Spinal cord (tissue), 10 donors: Measurements from ENCODE around the gene SMARCB1. TPM values are rescaled to one million over a fixed set of nuclear protein-coding genes. Genes with fewer than 3 reads are reported as not detected.

Source experiments
- DNase-seq, 6 donors: peaks; one replicate each; pipeline versions ENCODE4 v3.0.0 to v3.0.0-alpha.2; 2013 to 2015; ENCODE audit warnings: low spot score in 6 of 6, low read depth in 4 of 6
- H3K27ac ChIP-seq: one replicate; pipeline ENCODE4 v1.5.1; 2013; ENCODE audit warnings: low read depth, low read length, control low read depth
- H3K27me3 ChIP-seq: one replicate; pipeline ENCODE4 v1.6.1; 2013; ENCODE audit warnings: low read length; ENCODE audit not compliant: control insufficient read depth, insufficient read depth
- H3K36me3 ChIP-seq: one replicate; pipeline ENCODE4 v1.6.1; 2013; ENCODE audit warnings: low read length; ENCODE audit not compliant: control insufficient read depth, insufficient read depth
- H3K4me1 ChIP-seq: one replicate; pipeline ENCODE4 v1.6.1; 2013; ENCODE audit warnings: low read length; ENCODE audit not compliant: control insufficient read depth, insufficient read depth
- H3K4me3 ChIP-seq: one replicate; pipeline ENCODE4 v1.5.1; 2013; ENCODE audit warnings: low read depth, low read length, control low read depth
- H3K9me3 ChIP-seq: one replicate; pipeline ENCODE4 v1.6.1; 2013; ENCODE audit warnings: low read length; ENCODE audit not compliant: control insufficient read depth, insufficient read depth
- WGBS: methylation state at CpG from one replicate; pipeline ENCODE4 v1.1.5; 2013; ENCODE audit warnings: missing lambda C conversion rate; ENCODE audit not compliant: insufficient coverage; 5-methylcytosine and 5-hydroxymethylcytosine counted together
- long read RNA-seq, 4 donors: transcript quantifications; one replicate each; lab custom pipeline, GENCODE V29; 2026
- polyA plus RNA-seq, 2 donors: library from polyadenylated mRNA; unstranded; fragments of 120-200 nt; gene quantifications; one replicate each; pipeline ENCODE4 v1.2.1, GENCODE V29; 2013; ENCODE audit not compliant: insufficient read length in 2 of 2
- total RNA-seq, 2 donors: library from RNA; depleted of rRNA in 1 of 2; stranded (reverse); fragments of 120-200 nt in 1 of 2; fragments of >200 nt in 1 of 2; gene quantifications; one replicate each; pipeline versions ENCODE4 v1.2.3 to v1.2.4, GENCODE V29; 2013 to 2014
- donor health status: healthy.

Gene SMARCB1
- 10 to 100 TPM; 29.5 to 81.3 TPM for total RNA-seq
- 100 to 1,000 TPM; 183 to 186 TPM for polyA plus RNA-seq
- long read RNA-seq, donor 1, full-length matches to known transcripts = 85 of 110 reads
- long read RNA-seq, donor 1, partial matches to known transcripts = 25 of 110 reads
- long read RNA-seq, donor 1, other reads (novel, unspliced or antisense) = 0 of 110 reads
- long read RNA-seq, donor 2, full-length matches to known transcripts = 56 of 61 reads
- long read RNA-seq, donor 2, partial matches to known transcripts = 5 of 61 reads
- long read RNA-seq, donor 2, other reads (novel, unspliced or antisense) = 0 of 61 reads
- long read RNA-seq, donor 3, full-length matches to known transcripts = 57 of 69 reads
- long read RNA-seq, donor 3, partial matches to known transcripts = 12 of 69 reads
- long read RNA-seq, donor 3, other reads (novel, unspliced or antisense) = 0 of 69 reads
- long read RNA-seq, donor 4, full-length matches to known transcripts = 88 of 119 reads
- long read RNA-seq, donor 4, partial matches to known transcripts = 31 of 119 reads
- long read RNA-seq, donor 4, other reads (novel, unspliced or antisense) = 0 of 119 reads

DNA sequence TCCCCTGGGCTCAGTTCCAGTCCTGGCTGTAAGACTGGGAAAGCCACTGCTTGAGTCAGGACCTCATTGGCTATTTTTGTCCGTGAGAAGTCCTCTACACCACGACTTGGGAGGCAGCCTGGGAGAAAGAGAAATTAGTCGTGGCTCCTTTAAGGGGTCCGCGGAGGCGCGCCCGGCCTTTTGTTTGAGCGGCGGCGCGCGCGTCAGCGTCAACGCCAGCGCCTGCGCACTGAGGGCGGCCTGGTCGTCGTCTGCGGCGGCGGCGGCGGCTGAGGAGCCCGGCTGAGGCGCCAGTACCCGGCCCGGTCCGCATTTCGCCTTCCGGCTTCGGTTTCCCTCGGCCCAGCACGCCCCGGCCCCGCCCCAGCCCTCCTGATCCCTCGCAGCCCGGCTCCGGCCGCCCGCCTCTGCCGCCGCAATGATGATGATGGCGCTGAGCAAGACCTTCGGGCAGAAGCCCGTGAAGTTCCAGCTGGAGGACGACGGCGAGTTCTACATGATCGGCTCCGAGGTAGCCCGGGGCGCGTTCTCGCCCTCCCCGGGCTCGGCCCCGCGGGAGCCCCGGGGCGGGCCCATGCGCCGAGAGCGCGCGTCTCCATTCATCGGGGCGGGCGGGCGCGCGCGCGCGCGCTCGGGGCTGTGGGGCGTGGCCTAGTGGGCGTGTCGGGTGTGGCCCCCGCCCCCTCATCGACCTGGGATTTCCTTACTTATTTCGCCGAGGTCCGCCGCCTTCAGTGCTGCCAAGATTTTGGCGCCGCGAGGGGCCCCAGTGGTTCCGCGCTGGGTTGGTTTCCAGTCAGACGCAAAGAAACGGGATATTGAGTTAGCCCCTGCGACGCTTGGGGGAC lies at the start of gene SMARCB1:
TSS of gene SMARCB1 (plus strand) at position 215 of the 848 bp plus-strand sequence. CDS start at position 419, 204 bp downstream.
- no peaks in the 10 kb centered on the region for H3K9me3 ChIP-seq
- H3K27me3 ChIP-seq = no peaks in the 10 kb centered on the region
- H3K27ac ChIP-seq = peak within 1 kb of the TSS; percentile 93
- peak; percentile 72 to 97 (median 83) for DNase-seq
- peaks cover 44% of the 10 kb centered on the region for H3K4me1 ChIP-seq
- under 1% methylated on average over 97 of the region's 97 CpGs for WGBS
- H3K4me3 ChIP-seq = peak within 1 kb of the TSS; percentile 80
- H3K36me3 ChIP-seq = peaks cover 24% of the 10 kb centered on the region

- Histone ChIP-seq H3K9me3 (no peaks in the 10 kb centered on the region), H3K4me3 (no peak overlapping the region), H3K27me3 (no peaks in the 10 kb centered on the region), H3K4me1 (peaks cover 5% of the 10 kb centered on the region), H3K27ac (no peak overlapping the region), H3K36me3 (peaks cover 18% of the 10 kb centered on the region)
- no peak for DNase-seq
These were observed 49.1 kb upstream of the SMARCB1 start for GRCh38 chr22:23737696-23738095.

DNA sequence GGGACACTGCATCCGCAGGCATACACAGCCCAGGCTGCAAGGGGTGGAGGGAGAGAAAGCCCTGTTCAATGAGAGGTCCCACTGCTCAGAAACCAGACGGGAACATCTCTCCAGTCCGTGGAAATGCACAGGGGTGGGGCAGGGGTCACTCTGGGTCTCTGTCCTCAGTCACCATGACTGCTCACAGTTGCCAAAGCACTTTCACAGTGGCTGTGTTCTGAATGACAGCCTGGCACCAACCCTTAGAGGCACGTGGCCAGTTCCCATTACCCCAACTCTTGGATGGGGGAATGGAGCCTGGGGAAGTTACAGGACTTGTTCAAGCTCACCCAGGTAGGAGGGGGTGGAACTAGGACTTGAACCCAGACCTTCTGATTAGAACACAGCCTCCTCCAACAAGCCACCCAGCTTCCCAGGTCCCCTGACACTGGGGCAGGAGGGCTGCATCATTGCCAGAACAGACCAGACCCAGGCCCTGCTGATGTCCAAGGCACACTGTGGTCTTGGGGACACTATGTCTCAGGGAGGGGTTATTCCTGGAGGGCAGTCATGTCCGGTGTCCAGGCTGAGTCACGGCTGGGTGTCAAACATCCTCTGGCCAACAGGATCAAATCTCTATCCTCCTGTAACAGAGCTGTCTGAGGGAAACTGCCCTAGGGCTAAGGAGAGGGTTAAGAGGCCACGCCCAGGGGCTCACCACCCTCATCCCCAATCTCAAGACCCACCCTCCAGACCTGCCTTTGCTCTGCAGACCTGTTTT lies 44.1 kb upstream of the SMARCB1 start:
- H3K4me1 ChIP-seq = peaks cover 7% of the 10 kb centered on the region
- no peaks in the 10 kb centered on the region for H3K9me3 ChIP-seq
- no peaks in the 10 kb centered on the region for H3K27me3 ChIP-seq
- no peak overlapping the region for H3K4me3 ChIP-seq
- DNase-seq = no peak
- peak overlapping the region; percentile 35 for H3K27ac ChIP-seq
- peaks cover 40% of the 10 kb centered on the region for H3K36me3 ChIP-seq
- WGBS = 67% methylated on average over 4 of the region's 7 CpGs

DNA sequence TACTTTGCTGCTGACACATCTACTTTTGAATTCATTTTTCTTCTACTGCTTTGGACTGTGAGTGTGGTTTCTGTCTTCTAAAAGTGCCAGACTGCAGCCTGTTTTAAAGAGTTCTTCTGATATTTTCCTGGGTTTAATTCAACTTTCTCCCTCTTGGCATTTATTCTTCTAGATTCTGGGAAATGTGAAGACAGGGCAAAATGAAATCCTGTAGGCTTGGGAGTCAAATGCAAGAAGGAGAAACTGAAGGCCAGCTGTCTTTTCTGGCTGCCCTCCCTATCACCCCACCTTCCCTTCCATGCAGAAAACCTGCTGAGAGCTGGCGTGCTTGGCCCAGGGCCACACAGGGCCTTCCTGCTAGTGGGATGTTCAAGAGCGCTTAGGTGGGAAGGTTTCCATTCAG lies 43.5 kb upstream of the SMARCB1 start:
- no peaks in the 10 kb centered on the region for H3K27me3 ChIP-seq
- peak overlapping the region; percentile 35 for H3K27ac ChIP-seq
- H3K4me1 ChIP-seq = peaks cover 7% of the 10 kb centered on the region
- no peaks in the 10 kb centered on the region for H3K9me3 ChIP-seq
- 33% methylated on average over 2 of the region's 2 CpGs for whole genome bisulfite sequencing
- H3K36me3 ChIP-seq = peaks cover 40% of the 10 kb centered on the region
- H3K4me3 ChIP-seq = no peak overlapping the region
- peak in 1 of 6 donors; percentile 81 for DNase-seq

GRCh38 chr22:23744001-23744400 lies 42.8 kb upstream of the SMARCB1 start:
- no peak overlapping the region for H3K27ac ChIP-seq
- no peaks in the 10 kb centered on the region for H3K9me3 ChIP-seq
- H3K36me3 ChIP-seq = peaks cover 40% of the 10 kb centered on the region
- H3K27me3 ChIP-seq = no peaks in the 10 kb centered on the region
- 93% methylated on average over 12 of the region's 13 CpGs for WGBS
- H3K4me1 ChIP-seq = peaks cover 7% of the 10 kb centered on the region
- DNase-seq = no peak
- no peak overlapping the region for H3K4me3 ChIP-seq

DNA sequence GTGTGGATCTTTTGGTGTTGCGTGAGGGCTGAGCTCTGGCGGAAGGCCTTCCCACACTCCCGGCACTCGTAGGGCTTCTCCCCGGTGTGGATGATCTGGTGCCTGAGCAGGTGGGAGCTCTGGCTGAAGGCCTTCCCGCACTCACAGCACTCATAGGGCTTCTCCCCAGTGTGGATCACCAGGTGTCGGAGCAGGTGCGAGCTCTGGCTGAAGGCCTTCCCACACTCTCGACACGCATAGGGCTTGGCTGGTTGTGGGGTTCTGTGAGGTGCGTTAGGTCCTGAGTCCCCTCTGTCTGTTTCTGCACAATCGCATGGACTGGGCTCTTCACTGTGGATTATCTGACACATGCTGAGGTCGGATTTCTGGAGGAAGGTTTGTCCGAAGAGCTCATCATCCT lies 42.3 kb upstream of the SMARCB1 start:
- Histone ChIP-seq H3K9me3 (no peaks in the 10 kb centered on the region), H3K4me1 (peaks cover 7% of the 10 kb centered on the region), H3K27me3 (no peaks in the 10 kb centered on the region), H3K27ac (no peak overlapping the region), H3K36me3 (peaks cover 40% of the 10 kb centered on the region), H3K4me3 (no peak overlapping the region)
- DNase-seq = no peak
- 96% methylated on average over 12 of the region's 14 CpGs for WGBS

GRCh38 chr22:23745791-23746190 lies 41.0 kb upstream of the SMARCB1 start:
- Histone ChIP-seq H3K27me3 (no peaks in the 10 kb centered on the region), H3K36me3 (peaks cover 39% of the 10 kb centered on the region), H3K4me1 (peaks cover 11% of the 10 kb centered on the region), H3K9me3 (no peaks in the 10 kb centered on the region), H3K27ac (no peak overlapping the region), H3K4me3 (no peak overlapping the region)
- no peak for DNase-seq
- 85% methylated on average over 6 of the region's 6 CpGs for WGBS

GRCh38 chr22:23749841-23750301 lies 36.9 kb upstream of the SMARCB1 start:
- WGBS = 85% methylated on average over 10 of the region's 12 CpGs
- Histone ChIP-seq H3K9me3 (no peaks in the 10 kb centered on the region), H3K27me3 (no peaks in the 10 kb centered on the region), H3K36me3 (peaks cover under 1% of the 10 kb centered on the region), H3K27ac (peak overlapping the region; percentile 4), H3K4me1 (peaks cover 17% of the 10 kb centered on the region), H3K4me3 (peak overlapping the region; percentile 57)
- peak in 1 of 6 donors; percentile 56 for DNase-seq

DNA sequence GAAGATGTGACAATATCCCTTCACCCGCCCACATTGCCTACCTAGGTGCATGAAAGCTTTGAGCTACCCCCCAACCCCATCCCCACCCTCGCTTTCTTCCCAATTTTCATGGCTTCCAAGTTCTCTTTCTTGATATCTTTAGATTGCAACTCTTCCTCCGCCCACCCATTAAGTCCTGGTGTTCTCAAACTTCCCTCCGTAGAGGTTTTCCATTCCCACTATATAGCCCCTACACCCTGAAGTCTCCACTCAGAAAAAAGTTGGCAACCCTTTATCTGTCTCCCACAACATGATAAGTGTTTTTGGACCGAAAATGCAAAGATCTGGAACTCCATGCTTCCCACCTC lies 36.4 kb upstream of the SMARCB1 start:
- 39% methylated on average over 5 of the region's 5 CpGs for WGBS
- Histone ChIP-seq H3K4me3 (peak overlapping the region; percentile 57), H3K27me3 (no peaks in the 10 kb centered on the region), H3K9me3 (no peaks in the 10 kb centered on the region), H3K27ac (peak overlapping the region; percentile 41), H3K4me1 (peaks cover 17% of the 10 kb centered on the region), H3K36me3 (no peaks in the 10 kb centered on the region)
- DNase-seq = no peak
